ENCODE data around the gene MEGF11.

Gene MEGF11

DNA sequence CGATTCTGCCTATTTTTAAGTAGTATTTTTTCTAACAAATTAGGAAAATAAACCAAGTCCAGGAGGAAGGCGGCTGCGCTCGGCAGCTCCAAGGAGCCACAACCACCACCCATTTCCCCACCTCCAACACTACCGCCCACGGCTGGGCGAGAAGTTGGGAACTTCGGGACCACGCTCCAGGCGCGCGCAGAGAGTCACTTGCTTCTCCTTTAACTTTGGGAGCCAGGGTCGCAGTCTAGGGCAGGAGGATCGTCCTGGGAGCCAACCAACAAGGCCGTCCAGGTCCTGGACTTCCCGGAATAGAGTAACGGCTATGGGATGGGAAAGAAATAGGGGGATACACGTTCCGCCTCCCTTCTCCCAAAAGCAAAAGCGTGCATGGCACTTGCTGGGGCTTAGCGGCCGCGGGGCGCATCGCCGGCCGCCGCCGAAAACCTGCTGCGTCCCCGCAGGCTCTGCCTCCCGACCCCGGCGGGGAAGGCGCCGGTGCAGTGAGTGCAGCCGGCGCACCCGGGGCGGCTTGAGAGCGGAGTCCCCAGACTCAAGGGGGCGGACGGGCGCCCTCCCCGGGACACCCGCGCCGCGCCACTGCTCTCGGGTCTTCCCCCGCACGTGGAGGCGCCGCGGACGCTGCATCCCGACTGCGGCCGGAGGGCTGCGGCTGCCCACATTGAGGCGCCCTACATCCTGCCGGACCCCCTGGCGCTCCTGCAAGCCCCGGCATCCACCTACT lies 699 bp downstream of the MEGF11 start:
- no peaks in the 10 kb centered on the region for H3F3A ChIP-seq (ENCODE audit: insufficient read depth)
- peak overlapping the region; percentile 32; the same call in 1 of the 2 replicates for H3K9ac ChIP-seq (ENCODE audit: low read length)
- H3K4me3 ChIP-seq (ENCODE audit: insufficient read depth, low read length, poor library complexity, severe bottlenecking): peak overlapping the region; percentile 40
- TF ChIP-seq EZH2phosphoT487 (conservative IDR thresholded peaks at IDR 0.05; ENCODE audit: low read length): no peak
- TF ChIP-seq, protein P1, sequence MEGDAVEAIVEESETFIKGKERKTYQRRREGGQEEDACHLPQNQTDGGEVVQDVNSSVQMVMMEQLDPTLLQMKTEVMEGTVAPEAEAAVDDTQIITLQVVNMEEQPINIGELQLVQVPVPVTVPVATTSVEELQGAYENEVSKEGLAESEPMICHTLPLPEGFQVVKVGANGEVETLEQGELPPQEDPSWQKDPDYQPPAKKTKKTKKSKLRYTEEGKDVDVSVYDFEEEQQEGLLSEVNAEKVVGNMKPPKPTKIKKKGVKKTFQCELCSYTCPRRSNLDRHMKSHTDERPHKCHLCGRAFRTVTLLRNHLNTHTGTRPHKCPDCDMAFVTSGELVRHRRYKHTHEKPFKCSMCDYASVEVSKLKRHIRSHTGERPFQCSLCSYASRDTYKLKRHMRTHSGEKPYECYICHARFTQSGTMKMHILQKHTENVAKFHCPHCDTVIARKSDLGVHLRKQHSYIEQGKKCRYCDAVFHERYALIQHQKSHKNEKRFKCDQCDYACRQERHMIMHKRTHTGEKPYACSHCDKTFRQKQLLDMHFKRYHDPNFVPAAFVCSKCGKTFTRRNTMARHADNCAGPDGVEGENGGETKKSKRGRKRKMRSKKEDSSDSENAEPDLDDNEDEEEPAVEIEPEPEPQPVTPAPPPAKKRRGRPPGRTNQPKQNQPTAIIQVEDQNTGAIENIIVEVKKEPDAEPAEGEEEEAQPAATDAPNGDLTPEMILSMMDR (IDR thresholded peaks at IDR 0.05; ENCODE audit: insufficient read depth, low read length, poor library complexity, severe bottlenecking): peak; percentile 3
- H3K27ac ChIP-seq (ENCODE audit: low read depth, low read length): no peak overlapping the region
- H3K36me3 ChIP-seq (ENCODE audit: low read length): no peaks in the 10 kb centered on the region
- H3K79me2 ChIP-seq (ENCODE audit: insufficient read depth, low read length): no peaks in the 10 kb centered on the region
- no peaks in the 10 kb centered on the region for H3K9me3 ChIP-seq (ENCODE audit: insufficient read depth, low read length)
- H3K9me2 ChIP-seq (replicated peaks; ENCODE audit: insufficient read depth, low read length): no peaks in the 10 kb centered on the region
- H4K20me1 ChIP-seq (ENCODE audit: low read depth, low read length): no peaks in the 10 kb centered on the region
- peak overlapping the region; percentile 62 for H3K4me2 ChIP-seq (ENCODE audit: low read depth, low read length, poor library complexity, severe bottlenecking)
- H2AFZ ChIP-seq (ENCODE audit: low read depth, low read length, severe bottlenecking): peak overlapping the region; percentile 61
- H3K27me3 ChIP-seq (ENCODE audit: low read length): no peaks in the 10 kb centered on the region; the same call in 1 of the 2 replicates

DNA sequence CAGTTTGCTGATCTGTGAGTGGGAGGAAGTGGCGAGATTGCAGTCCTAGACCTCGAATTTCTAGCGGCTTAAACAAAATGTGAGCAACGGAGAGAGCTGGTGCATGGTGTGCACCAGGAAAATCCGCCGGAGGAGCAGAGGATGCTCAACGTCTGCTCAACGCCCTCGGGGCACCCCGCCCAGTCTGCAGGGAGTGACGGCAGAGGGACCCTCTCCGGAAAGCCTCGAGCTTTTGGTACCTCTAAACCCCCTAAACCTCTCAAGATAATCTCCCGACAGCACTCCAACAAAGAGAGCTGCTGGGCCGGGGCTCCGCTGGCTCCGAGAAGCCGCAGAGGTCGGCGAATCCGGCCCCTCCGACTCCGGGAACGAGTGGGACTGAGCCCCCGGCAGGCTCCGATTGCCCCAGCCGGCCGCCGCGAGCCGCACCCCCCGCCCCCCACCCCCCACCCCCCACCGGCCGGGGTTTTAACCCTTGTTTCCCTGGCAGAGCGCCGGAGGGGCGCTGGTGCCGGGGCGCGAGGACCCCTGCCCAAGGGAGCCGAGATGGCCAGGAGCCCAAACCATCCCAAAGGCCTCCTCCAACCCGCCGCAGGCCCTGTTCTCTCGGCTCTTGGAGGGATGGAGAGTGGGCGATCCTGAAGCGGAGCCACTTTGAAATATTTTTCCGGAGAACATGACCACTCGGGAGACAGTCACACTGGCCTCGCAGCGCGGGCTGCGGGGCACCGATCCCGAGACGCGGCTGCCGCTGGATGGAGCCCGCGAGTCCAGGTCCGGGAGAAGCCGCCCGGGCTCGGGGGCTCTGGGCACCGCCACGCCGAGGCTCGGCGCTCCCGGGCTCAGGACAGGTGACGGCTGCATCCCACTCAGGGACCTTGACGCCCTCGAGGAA lies 1.5 kb downstream of the MEGF11 start:
- Histone ChIP-seq H3K27ac (ENCODE audit: low read depth, low read length) (no peak overlapping the region), H3K9ac (ENCODE audit: low read length) (peak overlapping the region; percentile 32; the same call in 1 of the 2 replicates), H3K36me3 (ENCODE audit: low read length) (no peaks in the 10 kb centered on the region), H3K27me3 (ENCODE audit: low read length) (no peaks in the 10 kb centered on the region), H4K20me1 (ENCODE audit: low read depth, low read length) (no peaks in the 10 kb centered on the region), H2AFZ (ENCODE audit: low read depth, low read length, severe bottlenecking) (peak overlapping the region; percentile 61), H3K4me2 (ENCODE audit: low read depth, low read length, poor library complexity, severe bottlenecking) (peak overlapping the region; percentile 62), H3K4me3 (ENCODE audit: insufficient read depth, low read length, poor library complexity, severe bottlenecking) (peak overlapping the region; percentile 40), H3K9me3 (ENCODE audit: insufficient read depth, low read length) (no peaks in the 10 kb centered on the region), H3K9me2 (replicated peaks; ENCODE audit: insufficient read depth, low read length) (no peaks in the 10 kb centered on the region), H3K79me2 (ENCODE audit: insufficient read depth, low read length) (no peaks in the 10 kb centered on the region), H3F3A (ENCODE audit: insufficient read depth) (no peaks in the 10 kb centered on the region)
- TF ChIP-seq EZH2phosphoT487 (conservative IDR thresholded peaks at IDR 0.05; ENCODE audit: low read length): no peak
- TF ChIP-seq, protein P1 (IDR thresholded peaks at IDR 0.05; ENCODE audit: insufficient read depth, low read length, poor library complexity, severe bottlenecking): peak; percentile 49

DNA sequence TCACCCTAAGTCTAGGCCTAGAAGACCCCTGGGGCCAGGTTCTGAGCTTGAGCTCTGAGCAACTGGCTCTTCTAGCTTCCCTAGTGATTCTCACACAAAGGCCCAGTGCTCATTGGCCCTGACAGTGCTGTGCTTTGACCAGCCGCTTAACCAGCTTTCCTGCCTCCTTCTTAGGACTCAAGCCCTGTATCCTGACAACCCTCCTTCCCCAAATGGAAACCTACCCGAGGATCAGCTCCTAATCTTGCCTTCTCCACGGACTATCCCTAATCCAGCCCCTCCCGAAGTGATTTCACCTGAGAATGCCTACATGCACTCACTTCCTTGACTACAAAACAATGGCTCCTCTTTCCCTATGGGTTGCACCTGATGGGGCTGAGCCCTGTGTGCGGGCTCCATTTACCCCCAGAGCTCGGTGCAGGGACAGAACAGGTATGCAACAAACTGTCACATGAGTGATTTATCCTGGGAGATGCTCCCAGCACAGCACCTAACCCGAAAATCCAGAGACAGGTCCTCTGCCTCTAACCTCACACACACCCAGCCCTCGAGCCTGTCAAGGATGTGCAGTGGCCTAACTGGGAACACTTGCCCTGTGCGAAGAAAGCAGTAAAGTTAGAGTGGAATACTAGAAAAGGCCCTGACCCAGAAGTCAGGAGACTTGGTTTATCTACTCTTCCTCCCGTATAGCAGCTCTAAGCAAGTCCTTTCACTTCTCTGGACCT lies 2.3 kb downstream of the MEGF11 start:
- no peak overlapping the region for H3K4me2 ChIP-seq (ENCODE audit: low read depth, low read length, poor library complexity, severe bottlenecking)
- no peak overlapping the region for H2AFZ ChIP-seq (ENCODE audit: low read depth, low read length, severe bottlenecking)
- H3K36me3 ChIP-seq (ENCODE audit: low read length): no peaks in the 10 kb centered on the region
- H4K20me1 ChIP-seq (ENCODE audit: low read depth, low read length): no peaks in the 10 kb centered on the region
- TF ChIP-seq, protein P1 (IDR thresholded peaks at IDR 0.05; ENCODE audit: insufficient read depth, low read length, poor library complexity, severe bottlenecking): no peak
- no peak for TF ChIP-seq EZH2phosphoT487 (conservative IDR thresholded peaks at IDR 0.05; ENCODE audit: low read length)
- H3K9ac ChIP-seq (ENCODE audit: low read length): no peak overlapping the region
- H3F3A ChIP-seq (ENCODE audit: insufficient read depth): no peaks in the 10 kb centered on the region
- H3K9me2 ChIP-seq (replicated peaks; ENCODE audit: insufficient read depth, low read length): no peaks in the 10 kb centered on the region
- no peak overlapping the region for H3K27ac ChIP-seq (ENCODE audit: low read depth, low read length)
- H3K4me3 ChIP-seq (ENCODE audit: insufficient read depth, low read length, poor library complexity, severe bottlenecking): no peak overlapping the region
- no peaks in the 10 kb centered on the region for H3K27me3 ChIP-seq (ENCODE audit: low read length)
- H3K79me2 ChIP-seq (ENCODE audit: insufficient read depth, low read length): no peaks in the 10 kb centered on the region
- no peaks in the 10 kb centered on the region for H3K9me3 ChIP-seq (ENCODE audit: insufficient read depth, low read length)
